BJ (cell line): Measurements from ENCODE around the gene TEX10. TPM values are rescaled to one million over a fixed set of nuclear protein-coding genes. Genes with fewer than 3 reads are reported as not detected.

Experiments used
- CTCF ChIA-PET: fragments of 350-600 bp; formaldehyde crosslinking; extraction: SDS; loops from one replicate; lab custom pipeline; 2021; ENCODE audit warnings: antibody characterized with exemption, inconsistent platforms; lab: Yijun Ruan, JAX
- POLR2A ChIA-PET: fragments of 300-600 bp; sonication (Branson Sonifier 250); formaldehyde crosslinking; extraction: SDS; loops from one replicate; lab custom pipeline; 2021; ENCODE audit warnings: antibody characterized with exemption; lab: Charles Lee
- DNase-seq: peaks from one replicate; pipeline ENCODE4 v3.0.0-alpha.2; 2011; ENCODE audit warnings: low read depth
- H3K27me3 ChIP-seq: 2 replicates; pipeline ENCODE4 v1.6.0; 2011; ENCODE audit warnings: low read length; ENCODE audit not compliant: control insufficient read depth, insufficient read depth
- H3K36me3 ChIP-seq: 2 replicates; pipeline ENCODE4 v1.5.1; 2011; ENCODE audit warnings: low read length; ENCODE audit not compliant: control insufficient read depth, insufficient read depth
- H3K4me3 ChIP-seq: 2 replicates; pipeline ENCODE4 v1.5.1; 2011; ENCODE audit warnings: low read depth, mild to moderate bottlenecking, control low read depth, low read length
- polyA plus RNA-seq: library from polyadenylated mRNA; depleted of rRNA; stranded (reverse); fragments of >200 nt; gene quantifications from 2 replicates; pipeline ENCODE4 v1.2.3, GENCODE V29; 2011
- TF ChIP-seq, protein P1 (sequence below): IDR thresholded peaks from 2 replicates; pipeline ENCODE4 v1.5.1; 2011; ENCODE audit warnings: low read depth, mild to moderate bottlenecking, control low read depth, inconsistent platforms, low read length, moderate library complexity; ENCODE audit not compliant: insufficient read depth

TEX10 gene
- polyA plus RNA-seq, 1 experiment, result 12.8 TPM

DNA sequence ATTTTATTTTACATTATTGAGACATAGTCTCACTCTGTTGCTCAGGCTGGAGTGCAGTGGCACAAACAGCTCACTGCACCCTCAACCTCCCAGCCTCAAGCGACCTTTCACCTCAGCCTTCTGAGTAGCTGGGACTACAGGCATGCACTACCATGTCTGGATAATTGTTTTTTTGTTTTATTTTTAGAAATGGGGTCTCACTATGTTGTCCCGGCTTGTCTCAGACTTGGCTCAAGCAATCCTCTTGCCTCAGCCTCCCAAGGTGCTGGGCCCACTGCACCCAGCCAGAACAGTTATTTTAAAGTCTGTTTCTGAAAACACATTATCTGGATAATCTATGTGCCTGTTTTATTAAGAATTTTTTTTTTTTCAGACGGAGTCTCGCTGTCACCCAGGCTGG, 62.0 kb downstream of the TEX10 start:
- Histone ChIP-seq H3K4me3 (no peak overlapping the region), H3K27me3 (no peaks in the 10 kb centered on the region), H3K36me3 (peaks cover 10% of the 10 kb centered on the region)
- TF ChIP-seq, protein P1, sequence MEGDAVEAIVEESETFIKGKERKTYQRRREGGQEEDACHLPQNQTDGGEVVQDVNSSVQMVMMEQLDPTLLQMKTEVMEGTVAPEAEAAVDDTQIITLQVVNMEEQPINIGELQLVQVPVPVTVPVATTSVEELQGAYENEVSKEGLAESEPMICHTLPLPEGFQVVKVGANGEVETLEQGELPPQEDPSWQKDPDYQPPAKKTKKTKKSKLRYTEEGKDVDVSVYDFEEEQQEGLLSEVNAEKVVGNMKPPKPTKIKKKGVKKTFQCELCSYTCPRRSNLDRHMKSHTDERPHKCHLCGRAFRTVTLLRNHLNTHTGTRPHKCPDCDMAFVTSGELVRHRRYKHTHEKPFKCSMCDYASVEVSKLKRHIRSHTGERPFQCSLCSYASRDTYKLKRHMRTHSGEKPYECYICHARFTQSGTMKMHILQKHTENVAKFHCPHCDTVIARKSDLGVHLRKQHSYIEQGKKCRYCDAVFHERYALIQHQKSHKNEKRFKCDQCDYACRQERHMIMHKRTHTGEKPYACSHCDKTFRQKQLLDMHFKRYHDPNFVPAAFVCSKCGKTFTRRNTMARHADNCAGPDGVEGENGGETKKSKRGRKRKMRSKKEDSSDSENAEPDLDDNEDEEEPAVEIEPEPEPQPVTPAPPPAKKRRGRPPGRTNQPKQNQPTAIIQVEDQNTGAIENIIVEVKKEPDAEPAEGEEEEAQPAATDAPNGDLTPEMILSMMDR, result no peak
- ChIA-PET CTCF (interaction anchor here (0.7 to 1.7 kb wide), 2 partner anchors 13 to 1118 kb away, joined by 3 to 4 read pairs; no protein-coding TSS in a partner anchor), POLR2A (no interaction called here)
- DNase-seq, result no peak

DNA sequence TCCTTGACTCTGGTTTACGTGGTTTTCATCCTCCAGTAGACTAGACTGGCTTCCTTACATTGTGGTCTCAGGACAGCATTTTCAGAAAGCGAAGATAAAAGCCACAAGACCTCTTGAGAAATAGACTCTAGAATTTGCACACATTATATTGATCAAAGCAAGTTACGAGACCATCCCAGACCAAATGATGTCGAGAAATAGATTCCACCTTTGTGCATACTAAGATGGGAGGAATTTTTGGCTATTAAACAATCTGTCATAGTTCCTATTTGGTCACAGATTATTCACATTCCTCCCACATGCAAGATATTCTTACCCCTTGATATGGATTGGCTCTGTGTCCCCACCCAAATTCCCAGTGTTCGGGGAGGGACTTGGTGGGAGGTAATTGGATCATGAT, 65.6 kb downstream of the TEX10 start:
- ChIA-PET CTCF (no interaction called here), POLR2A (no interaction called here)

DNA sequence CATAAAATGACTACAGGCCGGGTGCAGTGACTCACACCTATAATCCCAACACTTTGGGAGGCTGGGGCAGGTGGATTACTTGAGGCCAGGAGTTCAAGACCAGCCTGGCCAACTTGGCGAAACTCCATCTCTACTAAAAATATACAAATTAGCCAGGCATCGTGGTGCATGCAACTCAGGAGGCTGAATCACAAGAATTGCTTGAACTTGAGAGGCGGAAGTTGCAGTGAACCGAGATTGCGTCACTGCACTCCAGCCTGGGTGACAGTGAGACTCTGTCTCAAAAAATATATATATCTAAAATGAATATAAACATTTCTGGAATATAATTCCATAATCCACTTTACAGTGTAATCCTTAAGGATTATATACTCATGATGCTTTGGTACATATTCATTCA, 66.5 kb downstream of the TEX10 start:
- TF ChIP-seq, protein P1, result no peak
- POLR2A ChIA-PET, result no interaction called here
- Histone ChIP-seq H3K27me3 (no peaks in the 10 kb centered on the region), H3K4me3 (no peak overlapping the region), H3K36me3 (peaks cover 4% of the 10 kb centered on the region)
- CTCF ChIA-PET, result no interaction called here
- no peak for DNase-seq

More for the DNA sequence above, 65.6 kb downstream of the TEX10 start:
- TF ChIP-seq, protein P1, result no peak
- DNase-seq, result no peak
- peaks cover 5% of the 10 kb centered on the region for H3K36me3 ChIP-seq
- no peak overlapping the region for H3K4me3 ChIP-seq
- H3K27me3 ChIP-seq, result no peaks in the 10 kb centered on the region

DNA sequence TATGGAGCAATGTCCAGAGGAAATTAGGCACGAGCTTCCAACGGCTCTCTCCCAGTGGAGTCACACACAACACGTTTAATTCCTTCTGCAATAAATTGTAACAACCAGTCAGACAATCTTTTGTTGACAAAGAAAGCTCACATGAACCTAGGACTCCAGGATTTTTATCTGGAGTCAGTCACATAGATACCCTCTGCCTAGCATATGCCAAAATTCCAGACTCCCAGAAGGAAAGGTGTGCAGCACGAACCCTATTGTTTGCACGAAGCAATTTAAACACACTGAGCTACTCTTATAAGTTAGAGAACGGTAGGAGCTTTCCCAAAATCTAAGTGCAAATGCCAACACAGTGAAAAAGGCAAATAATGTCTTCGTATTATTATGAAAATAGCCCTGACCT, 67.1 kb downstream of the TEX10 start:
- ChIA-PET POLR2A (no interaction called here), CTCF (interaction anchor here (0.5 kb wide), 1 partner anchor 172 kb away, joined by 3 read pairs; no protein-coding TSS in a partner anchor)
- no peak overlapping the region for H3K4me3 ChIP-seq

DNA sequence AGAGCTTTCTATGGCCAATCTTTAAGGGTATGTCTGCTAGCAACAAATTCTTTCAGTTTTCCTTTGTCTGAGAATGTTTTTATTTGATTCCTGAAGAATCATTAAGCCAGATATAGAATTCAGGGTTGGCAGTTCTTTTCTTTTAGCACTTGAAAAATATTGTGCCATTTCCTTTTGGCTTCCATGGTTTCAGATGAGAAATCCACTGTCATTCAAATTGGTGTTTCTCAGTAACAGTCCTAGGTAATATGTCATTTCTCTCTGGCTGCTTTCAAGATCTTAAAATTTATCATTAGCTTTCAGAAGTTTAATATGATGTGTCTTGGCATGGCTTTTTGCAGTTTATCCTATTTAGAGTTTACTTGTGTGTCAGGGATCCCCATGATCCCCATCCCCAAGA, 67.7 kb downstream of the TEX10 start:
- H3K27me3 ChIP-seq, result no peaks in the 10 kb centered on the region
- TF ChIP-seq, protein P1, result no peak
- ChIA-PET POLR2A (no interaction called here), CTCF (no interaction called here)
- no peak for DNase-seq
- H3K36me3 ChIP-seq, result peaks cover 4% of the 10 kb centered on the region
- H3K4me3 ChIP-seq, result no peak overlapping the region

More for the DNA sequence above, 67.1 kb downstream of the TEX10 start:
- TF ChIP-seq, protein P1, result no peak
- Histone ChIP-seq H3K36me3 (peaks cover 4% of the 10 kb centered on the region), H3K27me3 (no peaks in the 10 kb centered on the region)
- no peak for DNase-seq
